ENCODE data around the gene CMTM5. TPM values are rescaled to one million over a fixed set of nuclear protein-coding genes. Genes with fewer than 3 reads are reported as not detected.

CMTM5 gene
- total RNA-seq, 1 donor from 2014 or later: 2.9 TPM

- no peaks in the 10 kb centered on the region for H3K27me3 ChIP-seq
- H3K9me3 ChIP-seq: no peaks in the 10 kb centered on the region
- no peaks in the 10 kb centered on the region for H3K36me3 ChIP-seq
- TF ChIP-seq, protein P1, sequence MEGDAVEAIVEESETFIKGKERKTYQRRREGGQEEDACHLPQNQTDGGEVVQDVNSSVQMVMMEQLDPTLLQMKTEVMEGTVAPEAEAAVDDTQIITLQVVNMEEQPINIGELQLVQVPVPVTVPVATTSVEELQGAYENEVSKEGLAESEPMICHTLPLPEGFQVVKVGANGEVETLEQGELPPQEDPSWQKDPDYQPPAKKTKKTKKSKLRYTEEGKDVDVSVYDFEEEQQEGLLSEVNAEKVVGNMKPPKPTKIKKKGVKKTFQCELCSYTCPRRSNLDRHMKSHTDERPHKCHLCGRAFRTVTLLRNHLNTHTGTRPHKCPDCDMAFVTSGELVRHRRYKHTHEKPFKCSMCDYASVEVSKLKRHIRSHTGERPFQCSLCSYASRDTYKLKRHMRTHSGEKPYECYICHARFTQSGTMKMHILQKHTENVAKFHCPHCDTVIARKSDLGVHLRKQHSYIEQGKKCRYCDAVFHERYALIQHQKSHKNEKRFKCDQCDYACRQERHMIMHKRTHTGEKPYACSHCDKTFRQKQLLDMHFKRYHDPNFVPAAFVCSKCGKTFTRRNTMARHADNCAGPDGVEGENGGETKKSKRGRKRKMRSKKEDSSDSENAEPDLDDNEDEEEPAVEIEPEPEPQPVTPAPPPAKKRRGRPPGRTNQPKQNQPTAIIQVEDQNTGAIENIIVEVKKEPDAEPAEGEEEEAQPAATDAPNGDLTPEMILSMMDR (IDR thresholded peaks at IDR 0.05): no peak
- no peaks in the 10 kb centered on the region for H3K4me1 ChIP-seq
- intact Hi-C loops (cut with DNase I): no loop called here
- H3K27ac ChIP-seq: no peak overlapping the region
- H3K4me3 ChIP-seq: no peak overlapping the region
- DNase-seq (ENCODE audit: low spot score in 2 of 2): no peak
Measured at GRCh38 chr14:23381871-23382270, 5.0 kb downstream of the CMTM5 start.

DNA sequence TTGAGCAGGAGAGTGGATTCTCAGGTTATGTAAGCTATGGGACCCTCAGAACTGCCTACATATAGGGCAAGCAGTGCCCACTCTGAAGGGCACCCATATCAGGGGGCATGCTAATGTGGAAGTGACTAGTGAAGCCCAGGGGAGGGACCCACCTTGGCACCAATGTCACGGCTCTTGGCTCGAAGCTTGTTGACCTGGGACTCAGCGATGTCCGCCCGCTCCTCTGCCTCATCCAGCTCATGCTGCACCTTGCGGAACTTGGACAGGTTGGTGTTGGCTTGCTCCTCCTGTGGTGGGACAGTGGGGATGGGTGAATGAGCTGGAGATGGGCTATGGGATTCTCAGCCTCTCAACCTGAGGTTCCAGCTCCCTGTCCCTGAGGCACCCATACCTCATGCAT lies 5.4 kb downstream of the CMTM5 start:
- intact Hi-C loops (cut with DNase I): no loop called here
- Histone ChIP-seq H3K4me1 (no peaks in the 10 kb centered on the region), H3K27me3 (no peaks in the 10 kb centered on the region), H3K27ac (no peak overlapping the region), H3K9me3 (no peaks in the 10 kb centered on the region), H3K4me3 (no peak overlapping the region), H3K36me3 (no peaks in the 10 kb centered on the region)
- no peak for DNase-seq (ENCODE audit: low spot score in 2 of 2)
- TF ChIP-seq, protein P1 (IDR thresholded peaks at IDR 0.05): no peak

GRCh38 chr14:23382731-23383440 lies 6.0 kb downstream of the CMTM5 start:
- TF ChIP-seq, protein P1 (IDR thresholded peaks at IDR 0.05): no peak
- no peaks in the 10 kb centered on the region for H3K4me1 ChIP-seq
- H3K4me3 ChIP-seq: no peak overlapping the region
- intact Hi-C loops (cut with DNase I): no loop called here
- H3K9me3 ChIP-seq: no peaks in the 10 kb centered on the region
- no peak overlapping the region for H3K27ac ChIP-seq
- H3K27me3 ChIP-seq: no peaks in the 10 kb centered on the region
- DNase-seq (ENCODE audit: low spot score in 2 of 2): no peak
- no peaks in the 10 kb centered on the region for H3K36me3 ChIP-seq

DNA sequence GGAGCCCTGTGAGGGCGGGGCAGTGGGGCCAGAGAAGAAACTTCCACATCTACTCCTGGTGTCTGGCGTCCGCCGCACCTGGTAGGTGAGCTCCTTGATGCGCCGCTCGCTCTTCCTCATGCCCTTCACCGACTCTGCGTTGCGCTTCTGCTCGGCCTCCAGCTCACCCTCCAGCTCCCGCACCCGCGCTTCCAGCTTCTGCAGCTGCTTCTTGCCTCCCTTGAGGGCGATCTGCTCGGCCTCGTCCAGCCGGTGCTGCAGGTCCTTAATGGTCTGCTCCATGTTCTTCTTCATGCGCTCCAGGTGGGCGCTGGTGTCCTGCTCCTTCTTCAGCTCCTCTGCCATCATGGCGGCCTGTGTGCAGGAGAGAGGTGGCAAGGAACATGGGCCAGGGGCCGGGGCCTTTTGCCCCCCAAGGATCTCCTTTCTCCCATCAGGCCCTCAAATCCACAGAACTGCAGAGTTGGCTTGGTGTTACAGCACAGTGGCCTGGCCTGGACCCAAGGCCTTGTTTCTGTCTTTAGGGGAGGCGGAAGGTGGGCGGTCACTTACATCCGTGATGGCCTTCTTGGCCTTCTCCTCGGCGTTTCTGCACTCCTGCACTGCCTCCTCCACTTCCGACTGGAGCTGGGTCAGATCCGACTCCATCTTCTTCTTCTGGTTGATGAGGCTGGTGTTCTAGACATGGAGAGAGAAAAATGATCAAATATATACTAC lies 7.7 kb downstream of the CMTM5 start:
- intact Hi-C loops (cut with DNase I): no loop called here
- no peak overlapping the region for H3K27ac ChIP-seq
- DNase-seq (ENCODE audit: low spot score in 2 of 2): no peak
- no peaks in the 10 kb centered on the region for H3K4me1 ChIP-seq
- no peaks in the 10 kb centered on the region for H3K27me3 ChIP-seq
- TF ChIP-seq, protein P1 (IDR thresholded peaks at IDR 0.05): no peak
- no peaks in the 10 kb centered on the region for H3K36me3 ChIP-seq
- no peak overlapping the region for H3K4me3 ChIP-seq
- no peaks in the 10 kb centered on the region for H3K9me3 ChIP-seq

DNA sequence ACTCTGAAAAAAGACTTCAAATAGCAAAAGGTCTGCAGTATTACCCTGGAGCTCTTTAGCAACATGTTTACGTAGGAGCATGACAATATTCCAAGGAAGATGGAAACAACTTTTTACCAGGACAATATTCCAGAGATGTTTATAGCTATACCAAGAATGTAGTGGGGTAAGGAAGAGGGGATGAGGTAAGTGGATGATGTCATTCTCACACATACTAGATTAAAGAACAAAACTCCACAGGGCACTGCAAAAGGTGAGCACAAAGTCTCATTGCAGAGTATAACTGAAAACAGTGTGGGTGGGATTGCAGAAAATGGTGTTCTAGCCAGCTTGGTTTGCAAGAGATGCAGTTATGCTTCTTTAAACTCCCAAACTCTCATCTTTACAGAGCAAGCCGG lies 8.4 kb downstream of the CMTM5 start:
- Histone ChIP-seq H3K4me1 (no peaks in the 10 kb centered on the region), H3K36me3 (no peaks in the 10 kb centered on the region), H3K4me3 (no peak overlapping the region), H3K9me3 (no peaks in the 10 kb centered on the region), H3K27me3 (no peaks in the 10 kb centered on the region), H3K27ac (no peak overlapping the region)
- TF ChIP-seq, protein P1 (IDR thresholded peaks at IDR 0.05): no peak
- no peak for DNase-seq (ENCODE audit: low spot score in 2 of 2)
- intact Hi-C loops (cut with DNase I): no loop called here
